ENCODE results near the gene PLA2G3.
"Not testable (repeated sequence)": the region's sequence is repeated elsewhere in the genome, so short reads cannot be mapped to it uniquely, and the experiment has no call there.

PLA2G3 gene, protein sequence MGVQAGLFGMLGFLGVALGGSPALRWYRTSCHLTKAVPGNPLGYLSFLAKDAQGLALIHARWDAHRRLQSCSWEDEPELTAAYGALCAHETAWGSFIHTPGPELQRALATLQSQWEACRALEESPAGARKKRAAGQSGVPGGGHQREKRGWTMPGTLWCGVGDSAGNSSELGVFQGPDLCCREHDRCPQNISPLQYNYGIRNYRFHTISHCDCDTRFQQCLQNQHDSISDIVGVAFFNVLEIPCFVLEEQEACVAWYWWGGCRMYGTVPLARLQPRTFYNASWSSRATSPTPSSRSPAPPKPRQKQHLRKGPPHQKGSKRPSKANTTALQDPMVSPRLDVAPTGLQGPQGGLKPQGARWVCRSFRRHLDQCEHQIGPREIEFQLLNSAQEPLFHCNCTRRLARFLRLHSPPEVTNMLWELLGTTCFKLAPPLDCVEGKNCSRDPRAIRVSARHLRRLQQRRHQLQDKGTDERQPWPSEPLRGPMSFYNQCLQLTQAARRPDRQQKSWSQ

DNA sequence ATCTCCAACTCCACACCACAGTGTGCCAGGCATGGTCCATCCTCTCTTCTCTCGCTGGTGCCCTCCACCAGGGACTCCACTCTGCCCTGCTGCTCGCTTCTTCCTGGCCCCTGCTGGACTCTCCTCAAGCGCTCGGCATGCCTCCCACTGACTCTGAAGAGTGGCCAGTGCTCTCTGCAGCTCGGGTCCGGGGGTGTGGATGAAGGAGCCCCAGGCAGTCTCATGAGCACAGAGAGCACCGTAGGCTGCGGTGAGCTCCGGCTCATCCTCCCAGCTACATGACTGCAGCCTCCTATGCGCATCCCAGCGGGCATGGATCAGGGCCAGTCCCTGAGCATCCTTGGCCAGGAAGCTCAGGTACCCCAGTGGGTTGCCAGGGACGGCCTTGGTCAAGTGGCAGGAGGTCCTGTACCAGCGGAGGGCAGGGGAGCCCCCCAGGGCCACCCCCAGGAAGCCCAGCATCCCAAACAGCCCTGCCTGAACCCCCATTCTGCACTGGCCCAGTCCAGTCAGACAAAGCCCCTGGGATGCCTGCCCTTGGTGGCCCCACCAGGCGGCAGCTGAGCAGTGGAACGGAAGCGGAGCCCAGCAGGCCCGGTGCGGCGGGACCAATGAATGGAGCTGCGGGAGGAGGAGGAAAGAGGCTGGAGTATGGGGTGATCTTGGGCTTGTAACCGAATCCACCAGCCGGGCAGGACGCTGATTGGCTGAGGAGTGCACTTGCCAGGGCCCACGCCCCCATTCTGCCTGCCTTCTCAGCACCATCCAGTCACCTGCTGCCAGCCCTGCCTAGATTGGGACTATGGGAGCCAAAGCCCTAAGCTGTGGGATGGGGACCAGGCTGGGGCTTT, at the start of gene PLA2G3:
TSS of gene PLA2G3 (minus strand) at position 643 of the 851 bp plus-strand sequence. CDS start at position 489, 154 bp downstream.
- intact Hi-C loops (cut with DNase I), result no loop called here
- peak in 1 of 42 donors; percentile 10 for DNase-seq

DNA sequence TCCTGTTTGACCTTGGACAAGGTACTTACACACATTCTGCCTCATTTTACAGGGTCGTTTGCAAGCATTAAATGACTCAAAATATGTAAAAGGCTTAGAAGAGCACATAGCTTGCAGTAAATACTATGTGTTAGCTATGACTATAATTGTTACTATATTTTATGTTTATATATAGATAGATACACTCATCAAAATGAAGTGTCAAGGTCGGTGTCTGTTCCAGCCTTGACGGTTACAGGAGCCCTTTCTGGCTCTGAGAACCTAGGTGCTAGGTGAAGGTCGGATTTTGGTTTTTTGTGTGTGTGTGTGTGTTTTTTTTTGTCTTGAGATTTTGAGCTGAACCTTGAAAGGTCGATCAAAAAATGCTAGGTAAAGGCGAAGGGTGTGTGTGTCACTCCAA, 47.3 kb upstream of the PLA2G3 start:
- intact Hi-C loops (cut with DNase I), result no loop called here
- peak in 1 of 42 donors; percentile 7 for DNase-seq

DNA sequence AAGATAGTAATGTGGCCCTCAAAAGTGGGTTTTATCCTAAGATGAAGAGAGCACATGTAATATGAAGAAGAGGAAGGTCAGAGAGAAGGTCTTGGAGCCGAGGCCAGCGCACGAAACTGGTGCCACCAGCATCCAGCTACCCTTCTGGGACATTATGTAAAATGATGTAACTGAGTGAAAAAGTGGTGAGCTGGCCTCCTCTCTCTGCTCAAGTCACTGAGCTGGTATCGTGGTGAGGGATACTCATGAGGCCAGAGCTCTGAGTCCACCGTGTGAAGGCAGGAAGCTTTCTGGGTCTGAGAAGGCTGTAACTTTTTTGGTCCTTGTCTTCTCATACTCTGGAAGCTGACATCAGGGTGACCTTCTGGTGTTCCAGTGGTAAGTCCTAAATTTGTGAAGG, 44.7 kb upstream of the PLA2G3 start:
- DNase-seq, result no peak
- intact Hi-C loops (cut with DNase I), result no loop called here

DNA sequence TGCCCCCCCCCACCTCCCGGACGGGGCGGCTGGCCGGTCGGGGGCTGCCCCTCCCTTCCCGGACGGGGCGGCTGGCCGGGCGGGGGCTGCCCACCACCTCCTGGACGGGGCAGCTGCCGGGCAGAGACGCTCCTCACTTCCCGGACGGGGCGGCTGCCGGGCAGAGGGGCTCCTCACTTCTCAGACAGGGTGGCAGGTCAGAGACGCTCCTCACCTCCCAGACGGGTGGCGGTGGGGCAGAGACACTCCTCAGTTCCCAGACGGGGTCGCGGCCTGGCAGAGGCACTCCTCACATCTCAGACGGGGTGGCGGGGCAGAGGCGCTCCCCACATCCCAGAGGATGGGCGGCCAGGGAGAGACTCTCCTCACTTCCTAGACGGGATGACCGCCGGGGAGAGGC, 43.7 kb upstream of the PLA2G3 start:
- intact Hi-C loops (cut with DNase I), result no loop called here
- no peak for DNase-seq

DNA sequence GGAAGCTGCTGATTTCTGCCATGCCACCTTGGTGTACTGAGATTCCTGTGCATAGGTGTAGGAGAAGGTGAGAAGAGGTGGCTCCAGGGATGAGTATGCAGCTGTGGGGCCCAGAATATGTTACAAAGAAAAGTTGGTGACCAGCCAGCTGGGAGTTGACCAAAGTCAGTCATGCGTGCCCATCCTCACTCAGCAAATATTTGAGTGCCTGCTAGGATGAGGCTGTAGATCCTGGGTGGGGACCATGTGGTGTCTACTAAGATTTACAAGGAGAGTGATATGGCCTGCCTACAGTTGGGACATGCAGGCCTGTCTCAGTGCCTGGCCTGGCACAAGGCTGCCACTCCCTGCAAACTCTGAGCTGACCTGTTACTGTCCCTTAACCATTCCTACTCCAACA, 39.0 kb upstream of the PLA2G3 start:
- no peak for DNase-seq
- intact Hi-C loops (cut with DNase I), result no loop called here

DNA sequence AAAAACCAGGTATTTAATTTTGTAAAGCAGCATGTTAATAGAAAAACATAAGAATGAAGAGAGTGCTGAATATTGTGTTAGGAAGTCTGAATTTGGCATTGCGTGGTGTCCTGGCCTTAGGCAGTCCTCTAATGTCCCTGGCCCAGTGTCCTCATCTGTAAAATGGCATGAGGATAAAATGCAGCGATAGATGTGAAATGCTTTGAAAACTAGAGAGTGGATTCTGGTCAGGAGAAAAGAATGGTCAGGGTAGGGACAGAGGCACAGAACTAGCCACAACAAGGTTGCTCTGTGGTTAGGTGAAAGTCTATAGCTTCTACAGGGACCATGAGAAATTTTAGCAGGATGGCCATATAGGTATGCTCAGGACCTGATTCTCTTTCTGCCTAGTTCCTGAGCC, 38.6 kb upstream of the PLA2G3 start:
- intact Hi-C loops (cut with DNase I), result no loop called here

DNA sequence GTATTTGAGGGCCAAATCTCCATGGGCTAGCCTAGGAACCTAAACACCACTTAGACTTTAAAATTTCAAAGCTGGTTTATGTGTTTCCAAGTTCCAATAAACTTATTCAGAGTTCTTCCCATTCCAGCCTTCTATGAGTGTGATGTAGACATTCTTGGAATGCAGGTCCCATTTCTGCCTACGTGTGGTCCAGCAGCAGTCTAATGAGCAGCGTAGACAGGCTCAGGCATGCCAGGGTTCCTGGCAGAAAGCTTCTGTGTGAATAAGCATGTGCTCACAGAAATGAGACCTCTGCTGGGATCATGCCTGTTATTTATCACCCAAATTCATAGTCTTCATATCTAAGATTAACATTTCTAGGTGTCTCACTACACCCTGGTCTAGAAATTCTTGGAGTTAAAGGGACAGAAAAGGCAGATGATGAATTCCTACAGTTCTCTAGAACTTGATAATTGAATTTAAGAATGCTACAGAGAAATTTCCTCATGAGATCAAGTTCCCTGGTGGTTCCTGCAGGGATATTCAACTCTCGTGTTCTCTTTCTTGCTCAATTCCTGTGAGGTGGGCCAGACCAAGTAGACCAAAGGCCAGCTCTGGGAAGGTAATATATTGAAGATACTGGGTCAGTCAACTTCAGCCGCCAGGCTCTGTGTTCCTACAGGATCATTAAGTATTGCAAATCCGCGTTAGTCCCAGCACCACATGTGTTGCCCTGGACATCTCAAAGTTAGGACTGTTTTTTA, 37.3 kb upstream of the PLA2G3 start:
- intact Hi-C loops (cut with DNase I), result no loop called here

More for the DNA sequence above, 38.6 kb upstream of the PLA2G3 start:
- no peak for DNase-seq

DNA sequence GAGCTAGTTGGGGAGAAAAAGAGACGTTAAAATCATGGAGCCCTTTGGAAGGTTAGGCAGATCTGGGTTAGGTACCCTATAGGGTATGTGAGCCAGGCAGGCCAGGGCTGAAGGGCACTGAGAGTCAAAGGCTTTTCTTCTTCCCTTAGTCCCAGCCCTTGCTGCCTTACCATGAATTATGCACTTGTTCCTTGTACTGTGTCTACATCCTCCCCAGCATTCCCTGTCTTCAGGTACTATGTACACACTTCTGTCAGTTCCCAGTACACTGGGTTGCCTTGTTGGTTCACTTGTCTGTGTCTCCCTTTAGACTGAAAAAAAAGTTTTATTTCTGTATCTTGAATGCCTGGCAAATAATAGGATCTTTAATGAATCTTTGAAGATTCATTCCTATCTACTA, 36.6 kb upstream of the PLA2G3 start:
- intact Hi-C loops (cut with DNase I), result no loop called here
- DNase-seq, result no peak

More for the DNA sequence above, 37.3 kb upstream of the PLA2G3 start:
- DNase-seq, result no peak

DNA sequence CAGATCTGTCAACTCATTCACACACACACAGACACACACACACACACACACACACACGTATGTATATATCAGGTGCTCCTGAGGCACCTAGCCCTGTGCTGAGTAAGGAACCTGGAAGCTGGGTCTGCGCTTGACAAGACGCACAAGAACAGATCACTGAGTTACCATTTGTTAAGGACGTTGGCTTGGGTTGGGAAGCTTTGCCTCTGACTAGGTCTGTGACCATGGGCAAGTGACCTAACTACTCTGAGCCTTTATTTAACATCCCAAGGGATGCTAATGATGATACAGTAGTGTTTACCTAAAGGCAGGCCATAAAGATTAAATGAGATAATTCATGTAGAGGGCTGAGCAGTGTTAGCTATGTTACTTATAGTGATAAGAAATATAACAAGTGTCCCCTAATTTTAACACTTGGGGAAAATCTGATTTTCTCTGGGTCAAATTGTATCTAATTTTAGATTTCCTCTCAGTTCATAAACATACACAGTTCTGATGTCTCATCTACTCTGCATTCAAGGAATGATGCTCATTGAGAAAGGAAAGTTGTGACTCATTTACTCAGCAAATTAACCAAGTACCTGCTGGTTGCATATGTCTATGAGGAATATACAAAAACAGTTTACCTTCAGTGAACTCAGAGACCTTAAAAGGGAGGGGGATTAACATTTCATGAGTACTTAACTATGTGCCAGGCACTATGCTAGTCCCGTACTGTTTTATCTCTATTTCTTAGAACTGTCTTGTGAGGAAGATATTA, 33.3 kb upstream of the PLA2G3 start:
- DNase-seq, result no peak
- intact Hi-C loops (cut with DNase I), result no loop called here

DNA sequence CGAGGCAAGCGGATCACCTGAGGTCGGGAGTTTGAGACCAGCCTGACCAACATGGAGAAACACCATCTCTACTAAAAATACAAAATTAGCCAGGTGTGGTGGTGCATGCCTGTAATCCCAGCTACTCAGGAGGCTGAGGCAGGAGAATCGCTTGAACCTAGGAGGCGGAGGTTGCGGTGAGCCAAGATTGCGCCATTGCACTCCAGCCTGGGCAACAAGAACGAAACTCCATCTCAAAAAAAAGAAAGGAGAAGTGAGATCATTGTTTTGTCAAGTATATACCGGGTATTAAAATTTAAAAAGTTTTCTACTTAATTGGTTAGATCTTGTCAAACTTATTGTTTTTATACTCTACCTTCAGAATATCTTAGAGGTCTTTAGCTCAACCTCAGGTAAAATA, 31.4 kb upstream of the PLA2G3 start:
- DNase-seq; intact Hi-C loops (cut with DNase I): not testable (repeated sequence)

DNA sequence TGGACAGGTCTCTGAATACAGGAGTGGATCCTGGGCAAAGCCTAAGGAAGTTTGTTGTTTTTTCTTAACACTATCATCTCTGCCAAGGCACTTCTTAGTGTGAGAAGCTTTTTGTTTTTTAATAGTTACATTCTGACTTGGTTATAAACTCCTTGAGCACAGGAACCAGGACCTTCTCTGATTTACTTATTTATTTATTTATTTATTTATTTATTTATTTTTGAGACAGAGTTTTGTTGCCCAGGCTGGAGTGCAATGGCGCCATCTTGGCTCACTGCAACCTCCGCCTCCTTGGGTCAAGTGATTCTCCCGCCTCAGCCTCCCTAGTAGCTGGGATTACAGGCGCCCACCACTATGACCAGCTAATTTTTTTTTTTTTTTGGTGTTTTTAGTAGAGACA, 30.7 kb upstream of the PLA2G3 start:
- no peak for DNase-seq
- intact Hi-C loops (cut with DNase I), result no loop called here

DNA sequence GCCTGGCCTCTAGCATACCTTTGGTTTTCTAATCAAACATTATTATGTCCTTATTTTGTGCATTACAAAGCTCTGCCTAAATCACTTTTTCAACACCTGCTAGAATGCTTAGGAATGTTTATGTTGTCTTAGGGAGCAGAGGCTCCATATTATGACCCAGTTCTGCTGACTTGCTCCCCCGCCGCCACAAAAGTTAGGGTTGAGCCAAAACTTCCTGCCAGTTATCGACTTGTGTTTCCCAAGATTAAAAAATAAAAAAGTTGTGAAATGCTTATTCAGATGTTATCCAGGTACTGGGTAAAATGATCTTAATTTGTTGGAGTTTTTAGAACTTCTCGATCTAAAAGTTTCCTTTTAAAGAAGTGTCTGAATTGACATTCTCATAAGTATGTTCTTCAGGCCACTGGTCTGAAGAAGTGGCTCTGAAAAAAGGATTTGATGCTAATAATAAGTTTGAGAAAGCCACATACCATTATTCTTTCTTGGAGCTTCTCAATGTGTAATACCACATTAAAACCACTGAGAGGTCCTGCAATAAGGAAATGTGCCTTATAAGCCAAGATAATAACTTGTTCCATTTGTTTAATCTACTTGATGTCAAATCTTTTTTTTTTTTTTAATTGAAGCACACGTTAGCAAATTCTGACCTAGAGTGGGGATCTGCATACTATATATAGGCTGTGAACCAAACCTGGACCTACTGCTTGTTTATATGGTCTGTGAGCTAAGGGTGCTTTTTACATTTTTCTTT, 21.9 kb upstream of the PLA2G3 start:
- no peak for DNase-seq
- intact Hi-C loops (cut with DNase I), result no loop called here

DNA sequence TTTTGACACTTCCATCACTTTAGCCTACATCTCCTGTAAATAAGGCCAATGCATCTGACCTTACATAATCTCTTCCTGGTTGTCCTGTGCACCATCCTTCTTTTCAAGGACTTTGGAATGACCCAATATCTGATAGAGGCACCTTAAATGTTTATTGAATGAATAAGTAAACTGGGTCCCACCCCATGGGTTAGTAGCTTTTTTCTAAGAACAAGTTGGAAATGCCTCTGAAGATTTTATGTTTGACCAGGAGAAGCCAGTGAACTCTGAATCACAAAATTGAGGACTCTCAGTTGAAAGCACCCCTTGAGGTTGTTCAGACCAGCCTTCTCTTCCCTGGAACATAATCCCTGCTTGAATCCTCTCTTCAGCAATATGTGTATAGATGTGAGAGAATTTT, 21.1 kb upstream of the PLA2G3 start:
- no peak for DNase-seq
- intact Hi-C loops (cut with DNase I), result no loop called here

DNA sequence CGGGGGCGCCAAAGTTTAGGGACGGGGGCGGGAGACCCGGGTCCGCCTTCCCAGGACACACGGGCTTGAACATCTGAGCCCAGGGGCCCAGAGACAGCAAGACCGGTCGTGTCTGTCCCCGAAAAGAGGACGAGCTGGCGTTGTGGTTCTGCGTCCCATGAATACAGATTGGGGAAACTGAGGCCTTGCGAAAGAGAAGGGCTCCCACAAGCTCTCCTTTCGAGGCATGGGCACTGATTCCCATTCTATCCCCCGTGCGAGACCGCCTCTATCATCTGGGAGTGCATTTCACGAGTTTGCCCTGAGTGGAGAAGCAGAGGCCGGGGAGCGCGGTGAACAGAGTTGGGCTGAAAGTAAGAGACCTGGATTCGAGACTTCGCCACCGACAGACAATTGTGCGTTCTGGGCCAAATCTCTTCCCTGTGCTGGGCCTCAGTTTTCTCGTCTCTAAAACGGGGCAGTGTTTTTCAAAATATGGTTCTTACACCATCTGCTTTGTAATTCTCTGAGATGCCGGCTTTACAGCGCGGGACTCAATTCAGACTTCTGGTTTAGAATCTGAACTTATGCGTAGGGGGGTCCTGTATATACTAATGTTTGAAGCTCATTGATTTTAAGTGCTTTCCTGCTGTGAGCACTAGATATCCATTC, 20.1 kb upstream of the PLA2G3 start:
- peak in 31 of 42 donors; percentile 10 to 50 (median 30) for DNase-seq

DNA sequence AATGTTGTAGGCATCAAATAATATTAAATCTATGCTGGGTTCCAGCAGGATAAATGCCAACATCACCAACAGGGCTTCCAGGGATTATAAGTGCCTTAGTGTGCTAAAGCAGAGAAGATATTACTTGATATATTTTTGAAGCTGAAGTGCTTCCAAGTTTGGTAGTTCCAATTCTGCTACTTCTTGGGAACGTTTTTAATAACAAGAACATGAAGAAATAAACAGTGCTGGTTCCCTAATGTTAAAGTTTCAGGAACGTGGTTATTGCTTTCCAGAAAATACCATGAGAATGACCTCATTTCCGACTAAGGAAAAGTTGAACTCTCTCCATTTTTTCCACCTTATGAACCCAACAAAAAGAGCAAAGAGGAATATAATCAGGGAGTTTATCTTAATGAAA, 15.1 kb upstream of the PLA2G3 start:
- no peak for DNase-seq
- intact Hi-C loops (cut with DNase I), result loop anchor here (10.0 kb wide), 2 partner anchors 51 to 181 kb away; partner anchors contain the start of gene SELENOM

More for the DNA sequence above, 20.1 kb upstream of the PLA2G3 start:
- intact Hi-C loops (cut with DNase I), result no loop called here

DNA sequence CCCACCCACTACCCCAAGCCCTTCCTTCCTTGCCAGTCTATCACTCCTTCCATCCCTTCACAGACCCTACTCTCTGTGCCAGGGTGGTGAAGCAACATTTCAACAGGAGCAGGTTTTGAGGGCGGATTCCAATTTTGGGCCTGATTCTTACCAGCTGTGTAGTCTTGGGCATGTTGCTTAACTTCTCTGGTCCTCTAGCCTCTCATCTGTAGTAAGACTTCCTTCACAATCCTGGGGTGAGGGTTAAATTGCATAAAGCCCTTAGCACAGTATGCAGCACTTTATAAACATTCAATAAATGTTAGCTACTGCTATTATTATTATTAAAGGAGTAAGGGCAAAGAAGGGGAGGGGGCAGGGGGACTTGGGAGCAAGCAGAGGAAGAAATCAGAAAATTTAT, 14.7 kb upstream of the PLA2G3 start:
- intact Hi-C loops (cut with DNase I), result loop anchor here (10.0 kb wide), 2 partner anchors 50 to 180 kb away; partner anchors contain the start of gene SELENOM
- no peak for DNase-seq

DNA sequence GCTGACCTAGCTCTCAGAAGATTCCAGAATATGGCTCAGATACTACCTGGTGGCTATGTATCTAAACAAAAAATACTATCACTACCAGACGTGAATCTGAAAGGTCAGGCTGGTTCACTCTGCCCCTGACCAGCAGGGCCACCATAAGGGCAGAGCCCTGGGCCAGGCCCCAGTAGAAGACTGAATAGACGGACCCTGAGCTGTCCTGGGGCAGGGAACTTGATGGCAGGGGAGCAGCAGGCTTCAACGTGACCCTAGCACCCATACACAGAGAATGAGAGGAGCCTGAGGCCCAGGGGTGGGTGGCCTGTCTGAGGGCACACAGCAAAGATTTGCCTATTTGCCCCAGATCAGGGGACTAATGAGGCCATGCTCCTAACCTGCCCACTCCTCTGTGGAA, 13.0 kb upstream of the PLA2G3 start:
- intact Hi-C loops (cut with DNase I), result loop anchor here (10.0 kb wide), 2 partner anchors 49 to 179 kb away; partner anchors contain the start of gene SELENOM
- no peak for DNase-seq
